ENCODE results near the gene RSBN1L. TPM values are rescaled to one million over a fixed set of nuclear protein-coding genes. Genes with fewer than 3 reads are reported as not detected.
"Not testable (repeated sequence)": the region's sequence is repeated elsewhere in the genome, so short reads cannot be mapped to it uniquely, and the experiment has no call there.

The RSBN1L gene
- total RNA-seq, 1 experiment from 2014 or later = 23.2 TPM

DNA sequence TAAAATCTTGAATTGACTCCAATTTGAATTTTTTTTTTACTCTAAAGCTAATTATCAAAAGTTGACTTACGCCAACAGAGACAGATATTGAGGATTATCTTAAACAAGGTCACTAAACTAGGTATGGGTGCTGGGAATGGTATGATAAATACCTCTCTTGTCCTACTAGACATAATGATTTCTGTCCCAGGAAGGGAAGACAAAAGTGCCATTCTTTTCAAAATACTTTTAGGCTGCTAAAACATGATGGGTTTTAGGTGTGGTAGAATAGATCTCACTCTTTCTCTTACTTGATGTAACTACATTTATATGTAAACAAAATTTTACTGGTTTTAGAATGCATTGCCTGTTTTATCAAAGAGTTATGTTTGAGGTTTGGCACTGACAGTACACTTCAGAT, 86.9 kb downstream of the RSBN1L start:
- Histone ChIP-seq H3K36me3 (ENCODE audit: insufficient read depth, low read length, poor library complexity, severe bottlenecking) (peaks cover 15% of the 10 kb centered on the region), H3K9me3 (ENCODE audit: low read depth, low read length, poor library complexity, severe bottlenecking) (peaks cover 8% of the 10 kb centered on the region), H3K27ac (ENCODE audit: low read depth, low read length, poor library complexity, severe bottlenecking) (no peak overlapping the region), H3K4me1 (ENCODE audit: insufficient read depth, low read length, poor library complexity, severe bottlenecking) (no peaks in the 10 kb centered on the region), H3K27me3 (replicated peaks; ENCODE audit: insufficient read depth, low read depth, low read length, poor library complexity) (no peaks in the 10 kb centered on the region), H3K4me3 (ENCODE audit: low read depth, low read length, poor library complexity, severe bottlenecking) (no peak overlapping the region)
- TF ChIP-seq, protein P1, sequence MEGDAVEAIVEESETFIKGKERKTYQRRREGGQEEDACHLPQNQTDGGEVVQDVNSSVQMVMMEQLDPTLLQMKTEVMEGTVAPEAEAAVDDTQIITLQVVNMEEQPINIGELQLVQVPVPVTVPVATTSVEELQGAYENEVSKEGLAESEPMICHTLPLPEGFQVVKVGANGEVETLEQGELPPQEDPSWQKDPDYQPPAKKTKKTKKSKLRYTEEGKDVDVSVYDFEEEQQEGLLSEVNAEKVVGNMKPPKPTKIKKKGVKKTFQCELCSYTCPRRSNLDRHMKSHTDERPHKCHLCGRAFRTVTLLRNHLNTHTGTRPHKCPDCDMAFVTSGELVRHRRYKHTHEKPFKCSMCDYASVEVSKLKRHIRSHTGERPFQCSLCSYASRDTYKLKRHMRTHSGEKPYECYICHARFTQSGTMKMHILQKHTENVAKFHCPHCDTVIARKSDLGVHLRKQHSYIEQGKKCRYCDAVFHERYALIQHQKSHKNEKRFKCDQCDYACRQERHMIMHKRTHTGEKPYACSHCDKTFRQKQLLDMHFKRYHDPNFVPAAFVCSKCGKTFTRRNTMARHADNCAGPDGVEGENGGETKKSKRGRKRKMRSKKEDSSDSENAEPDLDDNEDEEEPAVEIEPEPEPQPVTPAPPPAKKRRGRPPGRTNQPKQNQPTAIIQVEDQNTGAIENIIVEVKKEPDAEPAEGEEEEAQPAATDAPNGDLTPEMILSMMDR (conservative IDR thresholded peaks at IDR 0.05; ENCODE audit: low read depth, low read length) = no peak
- no peak for TF ChIP-seq EZH2 (IDR thresholded peaks at IDR 0.05; ENCODE audit: borderline replicate concordance, low read depth, low read length, poor library complexity, severe bottlenecking)
- no TSS peak for BruUV-seq (replicated peaks)
- no peak for DNase-seq (ENCODE audit: low spot score)
- CTCF ChIA-PET = no interaction called here
- POLR2A ChIA-PET (ENCODE audit: low non-redundant PET) = no interaction called here
- intact Hi-C loops (cut with micrococcal nuclease; ENCODE audit: unreplicated experiment) = no loop called here

DNA sequence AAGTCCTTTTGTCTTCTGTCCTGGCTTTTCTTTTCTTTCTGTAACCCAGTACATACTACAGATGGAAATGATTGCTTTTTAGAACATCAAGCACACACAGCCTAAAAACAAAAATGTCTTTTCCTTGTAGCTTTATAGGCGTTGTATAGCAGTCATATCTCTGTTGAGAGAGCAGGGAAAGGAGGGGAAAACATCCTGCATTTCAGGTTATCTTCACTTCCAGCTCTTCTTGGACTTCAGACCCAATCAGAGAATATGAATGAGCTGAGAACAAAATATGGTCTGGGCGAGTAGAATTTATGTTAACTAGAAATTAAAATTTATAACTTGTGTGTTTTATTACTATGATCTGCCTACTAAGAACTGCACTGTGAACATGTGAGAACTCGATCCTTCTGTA, 87.3 kb downstream of the RSBN1L start:
- Histone ChIP-seq H3K27ac (ENCODE audit: low read depth, low read length, poor library complexity, severe bottlenecking) (no peak overlapping the region), H3K4me1 (ENCODE audit: insufficient read depth, low read length, poor library complexity, severe bottlenecking) (no peaks in the 10 kb centered on the region), H3K36me3 (ENCODE audit: insufficient read depth, low read length, poor library complexity, severe bottlenecking) (peaks cover 11% of the 10 kb centered on the region), H3K27me3 (replicated peaks; ENCODE audit: insufficient read depth, low read depth, low read length, poor library complexity) (no peaks in the 10 kb centered on the region), H3K9me3 (ENCODE audit: low read depth, low read length, poor library complexity, severe bottlenecking) (peaks cover 8% of the 10 kb centered on the region), H3K4me3 (ENCODE audit: low read depth, low read length, poor library complexity, severe bottlenecking) (no peak overlapping the region)
- POLR2A ChIA-PET (ENCODE audit: low non-redundant PET) = no interaction called here
- no TSS peak for BruUV-seq (replicated peaks)
- DNase-seq (ENCODE audit: low spot score) = no peak
- CTCF ChIA-PET = no interaction called here
- TF ChIP-seq EZH2 (IDR thresholded peaks at IDR 0.05; ENCODE audit: borderline replicate concordance, low read depth, low read length, poor library complexity, severe bottlenecking) = no peak
- TF ChIP-seq, protein P1 (conservative IDR thresholded peaks at IDR 0.05; ENCODE audit: low read depth, low read length) = no peak
- intact Hi-C loops (cut with micrococcal nuclease; ENCODE audit: unreplicated experiment) = no loop called here

DNA sequence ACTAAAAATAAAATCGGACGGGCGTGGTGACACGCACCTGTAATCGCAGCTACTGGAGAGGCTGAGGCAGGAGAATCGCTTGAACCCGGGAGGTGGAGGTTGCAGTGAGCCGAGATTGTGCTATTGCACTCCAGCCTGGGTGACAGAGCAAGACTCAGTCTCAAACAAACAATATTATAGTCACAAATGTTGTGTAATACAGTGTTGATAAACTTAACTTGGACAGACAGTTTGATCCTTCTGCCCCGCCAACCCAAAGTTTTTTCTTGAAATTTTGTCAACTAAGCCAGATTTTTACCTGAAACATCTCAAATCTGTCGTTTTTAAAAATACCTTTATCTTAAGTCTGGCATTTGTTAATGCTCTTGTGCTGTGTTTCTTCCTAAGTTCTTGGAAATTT, 88.2 kb downstream of the RSBN1L start:
- POLR2A ChIA-PET (ENCODE audit: low non-redundant PET); H3K4me3 ChIP-seq (ENCODE audit: low read depth, low read length, poor library complexity, severe bottlenecking); DNase-seq (ENCODE audit: low spot score); CTCF ChIA-PET; BruUV-seq (replicated peaks); intact Hi-C loops (cut with micrococcal nuclease; ENCODE audit: unreplicated experiment); H3K27ac ChIP-seq (ENCODE audit: low read depth, low read length, poor library complexity, severe bottlenecking); H3K9me3 ChIP-seq (ENCODE audit: low read depth, low read length, poor library complexity, severe bottlenecking); H3K4me1 ChIP-seq (ENCODE audit: insufficient read depth, low read length, poor library complexity, severe bottlenecking); H3K36me3 ChIP-seq (ENCODE audit: insufficient read depth, low read length, poor library complexity, severe bottlenecking); H3K27me3 ChIP-seq (replicated peaks; ENCODE audit: insufficient read depth, low read depth, low read length, poor library complexity): not testable (repeated sequence)

DNA sequence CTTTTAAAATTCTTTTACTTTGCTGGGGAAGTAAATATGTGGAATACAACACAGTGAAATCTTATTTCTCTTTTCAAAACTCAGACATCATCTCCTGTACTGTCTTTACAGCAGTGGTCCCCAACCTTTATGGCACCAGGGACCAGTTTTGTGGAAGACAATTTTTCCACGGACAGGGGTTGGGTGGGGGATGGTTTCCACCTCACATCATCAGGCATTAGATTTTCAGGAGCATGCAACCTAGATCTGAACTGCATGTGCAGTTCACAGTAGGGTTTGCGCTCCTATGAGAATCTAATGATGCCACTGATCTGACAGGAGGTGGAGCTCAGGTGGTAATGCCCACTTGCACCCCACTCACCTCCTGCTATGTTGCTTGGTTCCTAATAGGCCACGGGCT, 89.8 kb downstream of the RSBN1L start:
- Histone ChIP-seq H3K36me3 (ENCODE audit: insufficient read depth, low read length, poor library complexity, severe bottlenecking) (peaks cover 3% of the 10 kb centered on the region), H3K4me1 (ENCODE audit: insufficient read depth, low read length, poor library complexity, severe bottlenecking) (no peaks in the 10 kb centered on the region), H3K27ac (ENCODE audit: low read depth, low read length, poor library complexity, severe bottlenecking) (no peak overlapping the region), H3K9me3 (ENCODE audit: low read depth, low read length, poor library complexity, severe bottlenecking) (peaks cover 8% of the 10 kb centered on the region), H3K27me3 (replicated peaks; ENCODE audit: insufficient read depth, low read depth, low read length, poor library complexity) (no peaks in the 10 kb centered on the region), H3K4me3 (ENCODE audit: low read depth, low read length, poor library complexity, severe bottlenecking) (no peak overlapping the region)
- POLR2A ChIA-PET (ENCODE audit: low non-redundant PET) = no interaction called here
- intact Hi-C loops (cut with micrococcal nuclease; ENCODE audit: unreplicated experiment) = no loop called here
- CTCF ChIA-PET = no interaction called here
- TF ChIP-seq, protein P1 (conservative IDR thresholded peaks at IDR 0.05; ENCODE audit: low read depth, low read length) = no peak
- no peak for TF ChIP-seq EZH2 (IDR thresholded peaks at IDR 0.05; ENCODE audit: borderline replicate concordance, low read depth, low read length, poor library complexity, severe bottlenecking)
- BruUV-seq (replicated peaks) = no TSS peak
- DNase-seq (ENCODE audit: low spot score) = no peak
